PC-3 (cell line): ENCODE data around the gene CPE.

Experiments used
- EZH2 ChIP-seq: fragments of 300-600 bp; sonication (generic); IDR thresholded peaks from one replicate; pipeline ENCODE4 v1.6.1; 2017; ENCODE audit warnings: antibody characterized with exemption, mild to moderate bottlenecking, low read length; ENCODE audit not compliant: unreplicated experiment
- EZH2phosphoT487 ChIP-seq: fragments of 300-600 bp; sonication (generic); IDR thresholded peaks from 2 replicates; pipeline ENCODE4 v1.6.1; 2018; ENCODE audit warnings: mild to moderate bottlenecking, antibody characterized with exemption, low read length, borderline replicate concordance
- TF ChIP-seq, protein P1 (sequence below): fragments of 300-600 bp; sonication (generic); conservative IDR thresholded peaks from 2 replicates; pipeline ENCODE4 v1.5.1; 2017; ENCODE audit warnings: antibody characterized with exemption, low read depth, mild to moderate bottlenecking, low read length

DNA sequence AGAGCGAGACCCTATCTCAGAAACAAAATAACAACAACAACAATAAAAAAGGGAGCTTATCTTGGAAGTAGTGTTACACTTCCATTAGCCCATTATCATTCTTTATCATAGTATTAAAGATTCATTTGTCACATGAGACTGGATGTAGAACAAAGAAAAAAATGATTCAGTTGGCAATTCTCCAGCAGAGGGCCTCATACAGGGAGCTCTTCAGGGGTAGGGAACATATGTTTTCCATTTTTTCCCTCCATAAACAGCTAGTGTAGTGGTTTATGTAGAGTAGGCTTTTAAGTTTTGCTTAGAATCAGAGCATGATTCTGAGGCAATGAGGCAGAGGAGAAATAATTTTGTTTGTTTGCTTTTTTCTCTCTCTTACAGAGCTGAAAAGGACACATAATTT lies 5.8 kb downstream of the CPE start:
- TF ChIP-seq, protein P1, sequence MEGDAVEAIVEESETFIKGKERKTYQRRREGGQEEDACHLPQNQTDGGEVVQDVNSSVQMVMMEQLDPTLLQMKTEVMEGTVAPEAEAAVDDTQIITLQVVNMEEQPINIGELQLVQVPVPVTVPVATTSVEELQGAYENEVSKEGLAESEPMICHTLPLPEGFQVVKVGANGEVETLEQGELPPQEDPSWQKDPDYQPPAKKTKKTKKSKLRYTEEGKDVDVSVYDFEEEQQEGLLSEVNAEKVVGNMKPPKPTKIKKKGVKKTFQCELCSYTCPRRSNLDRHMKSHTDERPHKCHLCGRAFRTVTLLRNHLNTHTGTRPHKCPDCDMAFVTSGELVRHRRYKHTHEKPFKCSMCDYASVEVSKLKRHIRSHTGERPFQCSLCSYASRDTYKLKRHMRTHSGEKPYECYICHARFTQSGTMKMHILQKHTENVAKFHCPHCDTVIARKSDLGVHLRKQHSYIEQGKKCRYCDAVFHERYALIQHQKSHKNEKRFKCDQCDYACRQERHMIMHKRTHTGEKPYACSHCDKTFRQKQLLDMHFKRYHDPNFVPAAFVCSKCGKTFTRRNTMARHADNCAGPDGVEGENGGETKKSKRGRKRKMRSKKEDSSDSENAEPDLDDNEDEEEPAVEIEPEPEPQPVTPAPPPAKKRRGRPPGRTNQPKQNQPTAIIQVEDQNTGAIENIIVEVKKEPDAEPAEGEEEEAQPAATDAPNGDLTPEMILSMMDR, result no peak
- TF ChIP-seq EZH2, result no peak
- no peak for TF ChIP-seq EZH2phosphoT487
